Kidney tubule cell (primary cell): ENCODE measurements around the gene RHOC.

ENCODE experiments used
- DNase-seq: peaks from one replicate; pipeline ENCODE4 v3.0.0-alpha.2; 2018; ENCODE audit warnings: low spot score

RHOC gene

DNA sequence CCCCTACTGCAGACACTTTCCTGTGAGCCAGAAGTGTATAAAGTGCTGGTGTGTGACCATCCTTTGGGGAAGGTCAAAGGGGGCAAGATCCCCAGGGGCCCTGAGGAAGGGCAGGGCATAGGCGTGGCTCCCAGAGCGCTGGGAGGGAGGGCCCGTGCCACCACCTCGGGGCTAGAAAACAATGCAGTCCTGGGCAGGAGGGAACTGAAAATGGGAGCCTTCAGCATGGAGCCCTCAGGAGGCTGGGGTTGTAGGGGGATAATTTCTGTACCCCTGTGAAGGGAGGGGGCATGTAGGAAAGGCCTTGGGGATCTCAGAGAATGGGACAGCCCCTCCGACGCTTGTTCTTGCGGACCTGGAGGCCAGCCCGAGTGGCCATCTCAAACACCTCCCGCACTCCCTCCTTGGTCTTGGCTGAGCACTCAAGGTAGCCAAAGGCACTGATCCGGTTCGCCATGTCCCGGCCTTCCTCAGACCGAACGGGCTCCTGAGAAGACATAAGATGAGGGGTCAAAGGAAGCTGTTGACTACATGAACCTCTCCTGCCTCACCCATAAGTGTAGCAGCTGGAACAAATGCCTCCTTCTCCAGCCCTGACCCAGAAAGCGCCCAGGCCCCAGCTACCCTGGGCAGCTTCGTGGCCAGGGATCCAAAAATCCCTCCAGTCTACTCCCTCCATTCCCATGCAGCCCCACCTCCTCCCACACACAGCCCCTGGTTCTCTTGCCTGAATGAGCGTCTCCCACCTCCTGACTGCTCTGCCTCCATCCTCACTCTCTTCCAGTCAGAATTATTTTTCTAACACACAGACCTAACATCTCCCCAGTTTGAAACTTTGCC is 5.5 kb downstream of the RHOC start:
- DNase-seq, result no peak

DNA sequence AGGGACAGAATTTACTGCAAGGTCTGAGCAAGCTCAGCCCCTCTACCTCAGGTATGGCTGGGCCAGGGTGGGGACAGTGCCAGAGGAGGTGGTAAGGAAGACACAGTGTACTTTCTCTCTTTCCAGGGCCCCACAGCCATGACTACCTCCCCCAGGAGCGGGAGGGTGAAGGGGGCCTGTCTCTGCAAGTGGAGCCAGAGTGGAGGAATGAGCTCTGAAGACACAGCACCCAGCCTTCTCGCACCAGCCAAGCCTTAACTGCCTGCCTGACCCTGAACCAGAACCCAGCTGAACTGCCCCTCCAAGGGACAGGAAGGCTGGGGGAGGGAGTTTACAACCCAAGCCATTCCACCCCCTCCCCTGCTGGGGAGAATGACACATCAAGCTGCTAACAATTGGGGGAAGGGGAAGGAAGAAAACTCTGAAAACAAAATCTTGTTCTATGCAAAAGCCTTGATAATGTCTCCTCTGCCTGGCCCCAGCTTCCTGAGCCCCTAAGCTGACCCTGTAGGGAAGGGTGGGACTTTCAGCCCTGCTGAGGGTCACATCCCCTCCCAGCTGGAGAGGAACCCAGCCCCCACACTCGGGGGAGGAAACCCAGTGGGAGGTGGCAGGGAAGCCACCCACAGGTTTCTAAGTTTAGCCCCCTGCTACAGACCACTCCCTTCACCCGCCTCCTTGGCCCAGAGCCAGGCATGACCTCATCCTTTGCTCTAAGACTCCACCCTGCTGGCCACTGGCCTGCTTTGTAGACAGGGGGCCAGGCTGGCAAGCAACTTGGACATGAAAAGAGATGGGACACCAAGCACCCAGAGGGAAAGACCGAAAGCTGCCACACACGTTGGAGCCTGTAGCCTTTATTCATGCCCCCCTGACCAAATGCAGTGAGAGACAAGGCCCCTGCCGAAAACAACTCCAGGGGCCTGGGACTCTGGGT is 6.4 kb downstream of the RHOC start:
- DNase-seq, result peak; percentile 98

DNA sequence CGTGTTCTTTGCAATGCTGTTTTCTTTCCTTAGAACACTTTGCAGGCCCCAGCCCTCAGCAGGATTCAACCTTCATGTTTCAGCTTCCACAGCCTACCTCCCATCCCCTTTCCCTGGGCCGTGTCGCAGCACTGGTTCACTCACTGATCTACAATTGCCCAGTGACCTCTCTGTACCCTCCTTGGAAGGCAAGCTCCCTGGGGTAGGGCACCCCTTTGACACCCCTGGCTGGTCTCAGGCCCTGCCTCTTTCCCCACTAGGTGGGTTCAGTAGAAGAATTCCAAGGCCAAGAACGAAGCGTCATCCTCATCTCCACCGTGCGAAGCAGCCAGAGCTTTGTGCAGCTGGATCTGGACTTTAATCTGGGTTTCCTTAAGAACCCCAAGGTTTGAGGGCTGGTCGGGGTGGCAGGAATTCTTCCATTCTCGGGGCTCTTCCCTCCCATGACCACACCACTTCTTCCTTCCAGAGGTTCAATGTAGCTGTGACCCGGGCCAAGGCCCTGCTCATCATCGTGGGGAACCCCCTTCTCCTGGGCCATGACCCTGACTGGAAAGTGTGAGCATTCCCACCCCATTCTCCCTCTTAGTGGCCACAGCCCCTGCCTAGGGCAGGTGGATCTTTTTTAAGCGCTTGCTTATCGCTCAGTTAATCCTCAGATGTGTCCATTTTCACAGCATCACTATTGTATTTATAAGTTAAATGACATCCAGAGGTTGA is 7.3 kb downstream of the RHOC start:
- DNase-seq, result no peak

DNA sequence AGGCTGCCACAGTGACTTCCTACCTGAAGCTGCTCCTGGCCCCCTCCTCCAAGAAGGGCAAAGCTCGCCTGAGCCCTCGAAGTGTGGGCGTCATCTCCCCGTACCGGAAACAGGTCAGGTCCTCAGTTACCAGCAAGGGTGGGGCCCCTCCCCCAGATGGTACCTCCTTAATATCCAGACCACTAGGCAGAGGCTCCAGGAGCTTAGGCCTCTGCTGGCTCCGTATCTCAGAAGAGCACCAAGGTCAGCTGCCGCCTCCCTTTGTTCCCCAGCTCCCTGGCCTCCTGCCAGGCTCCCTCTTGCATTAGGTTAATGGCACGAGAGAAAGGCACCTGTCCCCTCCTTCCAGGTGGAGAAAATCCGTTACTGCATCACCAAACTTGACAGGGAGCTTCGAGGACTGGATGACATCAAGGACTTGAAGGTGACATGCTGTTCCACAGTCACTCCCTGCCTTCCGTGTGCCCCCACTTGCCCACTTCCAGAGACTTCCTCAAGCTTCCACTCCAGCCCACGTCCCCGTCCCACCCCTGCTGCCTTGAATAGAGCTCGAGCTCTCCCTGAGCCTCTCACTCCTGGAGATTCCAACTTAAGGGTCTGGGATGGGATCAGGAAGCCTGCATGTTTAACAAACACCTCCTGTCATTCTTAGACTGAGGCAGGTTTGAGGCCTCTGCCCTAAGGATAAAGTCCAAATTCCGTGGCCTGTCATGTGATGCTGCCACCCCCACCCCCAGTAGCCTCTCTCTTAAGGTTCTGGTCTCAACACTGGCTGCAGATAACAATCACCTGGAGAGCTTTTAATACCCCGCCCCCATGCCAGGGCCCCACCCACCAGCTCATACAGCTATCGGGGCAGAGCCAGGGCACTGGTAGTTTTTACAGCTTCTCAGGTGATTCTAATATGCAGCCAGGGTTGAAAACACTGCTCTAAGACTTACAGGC is 8.3 kb downstream of the RHOC start:
- DNase-seq, result peak; percentile 45

DNA sequence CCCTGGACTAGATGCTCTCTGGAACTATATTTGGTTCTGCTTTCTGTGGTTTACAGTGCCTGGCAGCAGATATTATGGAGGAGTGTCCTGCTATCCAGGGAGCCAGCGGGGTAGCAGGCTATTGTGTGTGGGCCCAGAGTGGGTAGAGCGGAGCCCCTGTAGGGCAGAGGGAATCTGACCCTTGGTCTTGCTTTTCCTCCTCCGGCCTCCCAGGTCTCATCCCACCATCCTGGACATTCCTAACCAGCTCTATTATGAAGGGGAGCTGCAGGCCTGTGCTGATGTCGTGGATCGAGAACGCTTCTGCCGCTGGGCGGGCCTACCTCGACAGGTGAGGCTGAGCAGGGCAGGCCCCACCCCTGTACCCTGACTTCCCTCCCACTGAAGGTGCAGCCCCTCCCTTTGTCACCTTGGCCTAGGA is 9.1 kb downstream of the RHOC start:
- no peak for DNase-seq

DNA sequence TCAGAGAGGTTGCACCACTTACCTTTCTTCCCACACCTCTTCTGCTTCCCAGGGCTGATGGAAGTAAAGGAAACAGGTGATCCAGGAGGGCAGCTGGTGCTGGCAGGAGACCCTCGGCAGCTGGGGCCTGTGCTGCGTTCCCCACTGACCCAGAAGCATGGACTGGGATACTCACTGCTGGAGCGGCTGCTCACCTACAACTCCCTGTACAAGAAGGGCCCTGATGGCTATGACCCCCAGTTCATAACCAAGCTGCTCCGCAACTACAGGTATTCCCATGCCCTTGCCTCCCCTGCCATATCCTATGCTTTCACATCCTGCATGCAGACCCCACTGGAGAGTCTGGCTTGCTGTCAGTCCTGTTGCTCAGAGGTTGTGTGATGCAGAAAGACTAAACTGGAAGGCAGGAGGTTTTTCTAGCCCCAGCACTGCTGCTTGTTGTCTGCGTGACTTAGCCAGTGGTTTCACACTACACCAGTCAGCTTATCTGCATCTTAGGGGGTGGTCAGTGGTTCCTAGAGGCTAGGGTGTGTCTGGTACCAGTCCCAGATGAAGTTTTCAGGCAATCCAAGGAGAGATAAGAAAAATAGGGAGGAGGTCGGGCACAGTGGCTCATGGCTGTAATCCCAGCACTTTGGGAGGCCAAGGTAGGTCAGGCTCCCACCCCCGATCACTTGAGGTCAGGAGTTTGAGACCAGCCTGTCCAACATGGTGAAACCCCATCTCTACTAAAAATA is 10.2 kb downstream of the RHOC start:
- no peak for DNase-seq

DNA sequence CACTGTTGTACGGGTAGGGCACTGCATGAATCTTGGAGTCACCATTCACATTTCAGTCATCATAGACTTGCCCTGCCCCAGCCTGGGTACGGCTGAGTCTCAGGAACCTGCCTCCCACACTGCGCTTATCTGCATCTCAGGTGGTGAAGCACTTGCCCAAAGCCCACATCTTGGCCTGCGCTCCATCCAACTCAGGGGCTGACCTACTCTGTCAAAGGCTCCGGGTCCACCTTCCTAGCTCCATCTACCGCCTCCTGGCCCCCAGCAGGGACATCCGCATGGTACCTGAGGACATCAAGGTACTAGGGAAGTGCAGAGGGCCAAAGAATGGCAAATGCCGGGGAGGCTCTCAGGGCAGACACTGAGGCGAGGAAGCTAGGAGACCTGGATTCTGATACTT is 11.7 kb downstream of the RHOC start:
- no peak for DNase-seq

DNA sequence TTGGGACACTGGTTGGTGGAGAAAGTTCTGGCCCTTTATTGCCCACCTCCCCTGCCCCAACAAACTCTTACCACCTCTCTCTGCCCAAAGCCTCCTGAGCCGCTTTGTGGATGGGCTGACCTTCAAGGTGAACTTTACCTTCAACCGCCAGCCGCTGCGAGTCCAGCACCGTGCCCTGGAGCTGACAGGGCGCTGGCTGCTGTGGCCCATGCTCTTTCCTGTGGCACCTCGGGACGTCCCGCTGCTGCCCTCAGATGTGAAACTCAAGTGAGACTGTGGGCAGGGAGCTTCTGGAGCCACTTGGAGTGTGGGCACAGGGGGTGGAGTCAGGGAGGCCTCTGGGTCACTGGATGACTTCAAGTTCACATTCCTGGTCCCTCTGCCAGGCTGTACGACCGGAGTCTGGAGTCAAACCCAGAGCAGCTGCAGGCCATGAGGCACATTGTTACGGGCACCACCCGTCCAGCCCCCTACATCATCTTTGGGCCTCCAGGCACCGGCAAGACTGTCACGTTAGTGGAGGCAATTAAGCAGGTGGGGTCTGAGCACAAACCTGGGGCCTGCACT is 12.5 kb downstream of the RHOC start:
- DNase-seq, result no peak

DNA sequence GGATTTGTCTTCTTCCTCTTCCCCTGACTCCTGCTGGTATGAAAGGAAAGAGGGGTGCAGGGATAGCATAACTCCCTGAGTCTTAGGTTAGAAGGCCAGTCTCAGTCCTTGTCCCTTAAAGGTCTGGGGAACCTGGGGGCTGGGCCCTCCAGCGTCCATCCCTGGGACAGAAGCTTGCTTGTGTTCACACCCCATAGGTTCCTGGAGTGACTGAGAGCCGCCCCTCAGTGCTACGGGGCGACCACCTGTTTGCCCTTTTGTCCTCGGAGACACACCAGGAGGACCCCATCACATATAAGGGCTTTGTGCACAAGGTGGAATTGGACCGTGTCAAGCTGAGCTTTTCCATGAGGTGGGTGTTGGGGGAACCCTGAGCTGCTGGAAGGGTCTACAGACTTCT is 13.1 kb downstream of the RHOC start:
- no peak for DNase-seq

DNA sequence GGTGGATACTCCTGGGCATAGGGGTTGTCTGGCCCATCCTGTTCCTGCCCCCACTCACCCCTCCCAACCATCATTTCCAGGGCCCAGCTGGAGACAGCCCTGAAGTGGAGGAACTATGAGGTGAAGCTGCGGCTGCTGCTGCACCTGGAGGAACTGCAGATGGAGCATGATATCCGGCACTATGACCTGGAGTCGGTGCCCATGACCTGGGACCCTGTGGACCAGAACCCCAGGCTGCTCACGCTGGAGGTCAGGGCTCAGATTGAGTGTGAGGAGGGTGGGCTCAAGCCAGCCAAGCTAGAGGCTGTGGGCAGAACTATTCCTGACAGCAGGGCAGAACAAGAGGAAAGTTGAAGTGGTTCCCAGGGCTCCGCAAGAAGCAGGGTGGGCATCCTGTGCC is 14.2 kb downstream of the RHOC start:
- no peak for DNase-seq

DNA sequence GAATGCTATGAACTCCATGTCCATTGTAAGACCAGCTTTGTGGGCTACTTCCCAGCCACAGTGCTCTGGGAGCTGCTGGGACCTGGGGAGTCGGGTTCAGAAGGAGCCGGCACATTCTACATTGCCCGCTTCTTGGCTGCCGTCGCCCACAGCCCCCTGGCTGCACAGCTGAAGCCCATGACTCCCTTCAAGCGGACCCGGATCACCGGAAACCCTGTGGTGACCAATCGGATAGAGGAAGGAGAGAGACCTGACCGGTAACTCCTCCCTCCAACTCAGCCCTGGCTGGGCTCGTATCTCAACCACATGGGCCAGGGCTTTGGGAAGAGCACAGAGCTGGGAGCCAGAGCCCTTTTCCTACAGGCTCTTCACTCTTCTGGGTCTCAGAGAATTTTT is 17.1 kb downstream of the RHOC start:
- no peak for DNase-seq

DNA sequence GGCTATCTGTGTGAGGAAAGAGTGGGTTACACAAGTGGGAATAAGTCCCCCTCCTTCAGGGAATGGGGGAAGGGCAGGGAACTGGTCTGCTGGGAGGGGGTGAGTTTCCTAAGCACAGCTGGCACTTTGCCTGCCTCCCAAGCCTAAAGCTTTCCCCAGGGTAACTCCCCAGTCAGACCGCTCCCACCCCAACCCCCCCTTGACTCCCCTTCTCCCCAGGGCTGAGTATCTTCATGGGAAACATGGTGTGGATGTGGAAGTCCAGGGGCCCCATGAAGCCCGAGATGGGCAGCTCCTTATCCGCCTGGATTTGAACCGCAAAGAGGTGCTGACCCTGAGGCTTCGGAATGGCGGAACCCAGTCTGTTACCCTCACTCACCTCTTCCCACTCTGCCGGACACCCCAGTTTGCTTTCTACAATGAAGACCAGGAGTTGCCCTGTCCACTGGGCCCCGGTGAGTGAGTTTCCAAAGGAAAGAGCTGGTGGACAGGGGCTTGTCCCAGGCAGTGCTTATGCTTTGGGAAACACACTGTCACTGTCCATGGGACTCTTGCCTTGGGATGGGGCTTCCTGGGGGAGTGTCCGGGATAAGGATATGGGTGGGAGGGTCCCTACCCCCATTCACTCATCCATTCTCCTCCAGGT is 17.6 kb downstream of the RHOC start:
- DNase-seq, result no peak

DNA sequence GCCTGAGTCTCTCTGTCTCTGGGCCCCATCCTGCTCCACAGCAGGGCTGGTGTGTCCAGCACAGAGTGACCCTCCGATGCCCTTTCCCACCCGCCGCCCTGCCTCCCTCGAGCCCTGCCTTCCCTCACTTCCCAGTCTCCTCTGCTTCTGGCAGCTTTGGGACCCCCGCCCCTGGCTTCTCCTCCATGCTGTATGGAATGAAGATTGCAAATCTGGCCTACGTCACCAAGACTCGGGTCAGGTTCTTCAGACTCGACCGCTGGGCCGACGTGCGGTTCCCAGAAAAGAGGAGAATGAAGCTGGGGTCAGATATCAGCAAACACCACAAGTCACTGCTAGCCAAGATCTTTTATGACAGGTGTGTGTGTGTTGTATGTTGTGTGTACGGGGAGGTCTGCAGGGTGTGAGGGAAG is 18.1 kb downstream of the RHOC start:
- DNase-seq, result no peak

DNA sequence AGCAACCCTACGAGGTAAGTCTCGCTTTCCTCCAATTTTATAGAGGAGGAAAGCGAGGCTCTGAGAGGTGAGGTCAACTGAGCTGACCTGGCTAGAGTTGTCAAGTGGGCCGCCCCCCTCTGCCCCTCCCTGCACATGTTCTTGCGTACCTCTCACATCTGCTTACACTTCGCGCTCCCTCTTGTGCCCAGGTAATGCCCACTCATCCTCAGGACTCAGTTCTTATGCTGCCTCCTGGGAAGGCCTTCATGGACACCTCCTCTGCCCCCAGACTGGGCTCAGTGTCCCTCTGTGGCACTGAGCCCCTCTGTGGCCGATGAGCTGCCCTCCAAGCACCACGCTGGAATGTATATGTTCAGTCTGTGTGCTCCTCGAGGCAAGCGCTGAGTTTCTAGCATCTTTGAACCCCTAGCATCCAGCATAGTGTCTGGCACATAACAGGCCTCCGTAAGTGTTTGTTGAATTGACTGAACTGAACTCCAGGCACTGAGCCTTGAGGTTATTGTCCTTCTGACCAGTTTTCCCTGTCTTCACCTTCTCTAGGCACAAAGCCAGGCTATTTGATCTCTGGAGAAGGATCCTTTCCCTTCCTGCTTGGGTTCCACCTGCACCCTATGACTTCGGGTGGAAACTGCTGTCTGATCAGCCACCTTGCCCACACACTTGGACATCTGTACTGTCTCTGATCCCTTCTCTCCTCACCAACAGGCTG is 19.0 kb downstream of the RHOC start:
- no peak for DNase-seq

DNA sequence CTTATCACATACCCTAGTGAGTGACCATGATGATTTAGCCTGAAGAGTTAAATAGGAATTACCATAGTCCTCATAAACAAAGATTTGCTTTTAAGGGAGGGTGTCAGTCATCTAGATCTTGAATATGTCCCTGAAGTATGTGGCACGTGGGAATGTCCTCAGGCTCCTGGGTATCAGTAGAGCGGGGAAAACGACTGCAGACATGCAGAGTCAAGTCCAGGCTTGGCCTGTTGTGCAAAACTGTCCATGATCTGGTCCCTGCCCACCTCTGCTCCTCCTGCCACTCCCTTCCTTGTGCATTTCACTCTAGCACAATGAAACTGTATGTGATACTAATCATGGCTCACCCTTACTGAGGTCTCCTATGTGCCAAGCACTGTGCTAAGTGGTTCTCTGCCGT is 19.6 kb downstream of the RHOC start:
- no peak for DNase-seq

DNA sequence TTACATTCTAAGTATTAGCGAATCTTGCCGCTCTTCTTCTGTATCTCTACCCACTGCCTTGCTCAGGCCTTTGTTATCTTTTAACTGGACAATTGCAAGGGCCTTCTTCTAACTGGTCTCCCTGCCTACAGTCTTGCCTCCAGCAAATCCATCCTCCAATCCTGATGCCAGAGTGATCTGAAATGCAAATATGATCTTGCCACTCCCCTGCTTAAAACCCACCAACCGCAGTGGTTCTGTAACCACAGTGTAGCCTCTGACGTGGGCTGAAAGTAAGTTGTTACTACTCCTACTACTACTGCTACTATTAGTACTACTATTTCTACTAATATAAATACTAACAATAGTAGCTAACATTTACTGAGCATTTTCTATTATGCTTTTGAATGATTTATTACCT is 20.1 kb downstream of the RHOC start:
- DNase-seq, result no peak

DNA sequence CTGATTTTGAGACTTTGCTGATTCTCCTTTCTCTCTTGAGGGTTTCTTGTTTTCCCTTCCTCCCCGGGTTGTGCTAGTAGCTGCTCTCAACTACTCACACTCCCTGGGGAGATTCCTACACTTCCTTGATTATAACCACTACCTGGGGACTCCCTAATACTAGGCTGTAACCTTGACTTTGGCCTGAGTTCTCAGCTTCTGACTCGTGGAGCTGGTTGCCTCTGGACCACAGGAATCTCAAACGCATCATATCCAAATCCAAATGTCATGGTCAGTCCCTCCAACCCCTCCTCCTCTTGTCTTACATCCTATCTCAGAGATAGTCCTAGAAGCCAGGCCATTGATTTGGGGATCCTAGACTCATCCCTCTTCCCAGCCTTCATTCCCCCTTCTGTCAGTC is 20.5 kb downstream of the RHOC start:
- DNase-seq, result peak; percentile 74

DNA sequence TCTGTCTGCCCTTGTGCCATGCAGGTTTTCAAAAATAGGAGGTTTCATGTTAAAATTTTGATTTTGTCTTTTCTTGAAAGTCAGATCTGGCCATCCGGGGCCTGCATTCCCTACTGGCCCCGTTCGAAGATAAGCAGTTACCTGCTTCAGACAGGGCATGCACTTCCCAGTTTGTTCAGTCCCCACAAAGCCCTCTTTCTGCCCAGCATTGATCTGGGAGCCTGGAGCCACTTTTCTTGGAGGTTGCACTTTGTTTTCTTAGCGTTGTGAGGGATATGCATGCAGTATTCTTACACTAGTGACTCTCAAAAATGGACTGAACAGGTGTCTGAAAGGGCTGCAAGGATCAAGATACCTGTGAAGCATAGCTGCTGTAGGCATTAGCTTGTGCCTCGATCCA is 21.0 kb downstream of the RHOC start:
- no peak for DNase-seq

DNA sequence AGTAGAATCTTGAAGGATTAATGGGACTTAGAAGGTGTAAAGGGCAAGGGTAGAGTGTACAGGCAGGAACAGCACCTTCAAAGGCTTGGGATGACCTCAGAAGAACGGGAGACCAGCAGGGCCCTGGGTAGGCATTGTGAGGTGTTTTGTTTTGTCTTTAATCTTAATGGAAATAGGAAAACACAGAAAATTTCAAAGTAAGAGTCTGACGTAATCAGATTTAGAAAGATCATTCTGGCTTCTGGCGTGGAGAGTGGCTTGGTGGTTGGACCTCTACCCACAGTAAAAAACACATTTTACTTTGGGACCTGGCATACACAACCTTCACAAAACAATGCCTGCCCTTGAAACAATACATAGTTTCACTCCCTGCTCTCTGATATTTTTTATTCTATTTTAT is 28.3 kb downstream of the RHOC start:
- no peak for DNase-seq
